ENCODE data around the gene BAIAP2L1.

DNA sequence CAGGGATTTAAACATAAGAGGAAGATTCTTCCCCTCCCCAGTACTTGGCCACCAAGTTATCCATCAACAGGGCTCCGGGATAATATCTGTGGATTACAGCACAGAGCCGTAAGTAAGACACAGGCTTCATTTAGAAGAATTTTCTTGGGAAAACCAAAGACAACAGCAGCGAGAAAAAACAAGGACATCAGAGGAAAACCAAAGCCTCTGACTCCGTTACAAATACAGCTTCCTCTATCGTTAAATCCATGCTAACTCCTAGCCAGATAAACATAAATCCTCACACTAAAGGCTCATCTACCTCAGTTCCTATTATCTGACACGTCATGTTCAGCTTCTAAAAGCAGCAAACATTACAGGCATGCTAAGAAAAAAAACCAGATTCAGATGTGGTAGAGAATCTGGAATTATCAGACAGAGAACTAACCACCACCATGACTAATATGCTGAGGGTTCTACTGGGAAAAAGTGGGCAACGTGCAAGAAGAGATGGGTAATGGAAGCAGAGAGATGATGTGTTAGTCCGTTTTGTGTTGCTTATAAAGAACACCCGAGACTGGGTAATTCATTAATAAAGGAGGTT lies 71.0 kb downstream of the BAIAP2L1 start:
- TF ChIP-seq, protein P1, sequence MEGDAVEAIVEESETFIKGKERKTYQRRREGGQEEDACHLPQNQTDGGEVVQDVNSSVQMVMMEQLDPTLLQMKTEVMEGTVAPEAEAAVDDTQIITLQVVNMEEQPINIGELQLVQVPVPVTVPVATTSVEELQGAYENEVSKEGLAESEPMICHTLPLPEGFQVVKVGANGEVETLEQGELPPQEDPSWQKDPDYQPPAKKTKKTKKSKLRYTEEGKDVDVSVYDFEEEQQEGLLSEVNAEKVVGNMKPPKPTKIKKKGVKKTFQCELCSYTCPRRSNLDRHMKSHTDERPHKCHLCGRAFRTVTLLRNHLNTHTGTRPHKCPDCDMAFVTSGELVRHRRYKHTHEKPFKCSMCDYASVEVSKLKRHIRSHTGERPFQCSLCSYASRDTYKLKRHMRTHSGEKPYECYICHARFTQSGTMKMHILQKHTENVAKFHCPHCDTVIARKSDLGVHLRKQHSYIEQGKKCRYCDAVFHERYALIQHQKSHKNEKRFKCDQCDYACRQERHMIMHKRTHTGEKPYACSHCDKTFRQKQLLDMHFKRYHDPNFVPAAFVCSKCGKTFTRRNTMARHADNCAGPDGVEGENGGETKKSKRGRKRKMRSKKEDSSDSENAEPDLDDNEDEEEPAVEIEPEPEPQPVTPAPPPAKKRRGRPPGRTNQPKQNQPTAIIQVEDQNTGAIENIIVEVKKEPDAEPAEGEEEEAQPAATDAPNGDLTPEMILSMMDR (IDR thresholded peaks at IDR 0.05) = no peak
- TF ChIP-seq POLR2A (IDR thresholded peaks at IDR 0.05) = no peak

Data from thyroid gland (tissue), 4 donors.